Measurements from ENCODE around the gene DNAJC10.
"Not testable (repeated sequence)": the region's sequence is repeated elsewhere in the genome, so short reads cannot be mapped to it uniquely, and the experiment has no call there.

Gene DNAJC10

GRCh38 chr2:182719116-182719515 is 3.1 kb downstream of the DNAJC10 start:
- not testable (repeated sequence) for H3K4me3 ChIP-seq (ENCODE audit: insufficient read depth, low read depth, low read length, poor library complexity, severe bottlenecking); H3K9me3 ChIP-seq (ENCODE audit: control insufficient read depth, low read length); H3K36me3 ChIP-seq (ENCODE audit: control insufficient read depth, insufficient read depth, low read length); DNase-seq; H3K4me1 ChIP-seq (ENCODE audit: control insufficient read depth, insufficient read depth, low read length, poor library complexity, severe bottlenecking); H3K27me3 ChIP-seq (replicated peaks; ENCODE audit: control insufficient read depth, insufficient read depth, low read length, poor library complexity, severe bottlenecking); H3K27ac ChIP-seq (ENCODE audit: insufficient read depth, low read length, poor library complexity, severe bottlenecking)

GRCh38 chr2:182724656-182725055 is 8.6 kb downstream of the DNAJC10 start:
- Histone ChIP-seq H3K4me3 (ENCODE audit: insufficient read depth, low read depth, low read length, poor library complexity, severe bottlenecking) (no peak overlapping the region), H3K9me3 (ENCODE audit: control insufficient read depth, low read length) (no peaks in the 10 kb centered on the region), H3K27me3 (replicated peaks; ENCODE audit: control insufficient read depth, insufficient read depth, low read length, poor library complexity, severe bottlenecking) (no peaks in the 10 kb centered on the region), H3K4me1 (ENCODE audit: control insufficient read depth, insufficient read depth, low read length, poor library complexity, severe bottlenecking) (no peaks in the 10 kb centered on the region), H3K27ac (ENCODE audit: insufficient read depth, low read length, poor library complexity, severe bottlenecking) (no peak overlapping the region), H3K36me3 (ENCODE audit: control insufficient read depth, insufficient read depth, low read length) (peaks cover 12% of the 10 kb centered on the region)
- no peak for DNase-seq

GRCh38 chr2:182726473-182726872 is 10.4 kb downstream of the DNAJC10 start:
- H3K36me3 ChIP-seq (ENCODE audit: control insufficient read depth, insufficient read depth, low read length) = peaks cover 11% of the 10 kb centered on the region
- no peak overlapping the region for H3K27ac ChIP-seq (ENCODE audit: insufficient read depth, low read length, poor library complexity, severe bottlenecking)
- no peak for DNase-seq
- H3K4me3 ChIP-seq (ENCODE audit: insufficient read depth, low read depth, low read length, poor library complexity, severe bottlenecking) = no peak overlapping the region
- no peaks in the 10 kb centered on the region for H3K9me3 ChIP-seq (ENCODE audit: control insufficient read depth, low read length)
- no peaks in the 10 kb centered on the region for H3K4me1 ChIP-seq (ENCODE audit: control insufficient read depth, insufficient read depth, low read length, poor library complexity, severe bottlenecking)
- no peaks in the 10 kb centered on the region for H3K27me3 ChIP-seq (replicated peaks; ENCODE audit: control insufficient read depth, insufficient read depth, low read length, poor library complexity, severe bottlenecking)

- no peak overlapping the region for H3K4me3 ChIP-seq (ENCODE audit: insufficient read depth, low read depth, low read length, poor library complexity, severe bottlenecking)
- no peak overlapping the region for H3K27ac ChIP-seq (ENCODE audit: insufficient read depth, low read length, poor library complexity, severe bottlenecking)
- peaks cover 13% of the 10 kb centered on the region for H3K36me3 ChIP-seq (ENCODE audit: control insufficient read depth, insufficient read depth, low read length)
- DNase-seq = no peak
- no peaks in the 10 kb centered on the region for H3K4me1 ChIP-seq (ENCODE audit: control insufficient read depth, insufficient read depth, low read length, poor library complexity, severe bottlenecking)
- H3K27me3 ChIP-seq (replicated peaks; ENCODE audit: control insufficient read depth, insufficient read depth, low read length, poor library complexity, severe bottlenecking) = no peaks in the 10 kb centered on the region
- no peaks in the 10 kb centered on the region for H3K9me3 ChIP-seq (ENCODE audit: control insufficient read depth, low read length)
These were observed 12.0 kb downstream of the DNAJC10 start for GRCh38 chr2:182728014-182728413.

- no peak overlapping the region for H3K27ac ChIP-seq (ENCODE audit: insufficient read depth, low read length, poor library complexity, severe bottlenecking)
- H3K9me3 ChIP-seq (ENCODE audit: control insufficient read depth, low read length) = no peaks in the 10 kb centered on the region
- no peaks in the 10 kb centered on the region for H3K27me3 ChIP-seq (replicated peaks; ENCODE audit: control insufficient read depth, insufficient read depth, low read length, poor library complexity, severe bottlenecking)
- H3K4me1 ChIP-seq (ENCODE audit: control insufficient read depth, insufficient read depth, low read length, poor library complexity, severe bottlenecking) = no peaks in the 10 kb centered on the region
- DNase-seq = no peak
- H3K36me3 ChIP-seq (ENCODE audit: control insufficient read depth, insufficient read depth, low read length) = peaks cover 13% of the 10 kb centered on the region
- H3K4me3 ChIP-seq (ENCODE audit: insufficient read depth, low read depth, low read length, poor library complexity, severe bottlenecking) = no peak overlapping the region
These were observed 13.8 kb downstream of the DNAJC10 start for GRCh38 chr2:182729710-182730339.

GRCh38 chr2:182730486-182730885 is 14.4 kb downstream of the DNAJC10 start:
- no peak overlapping the region for H3K27ac ChIP-seq (ENCODE audit: insufficient read depth, low read length, poor library complexity, severe bottlenecking)
- H3K9me3 ChIP-seq (ENCODE audit: control insufficient read depth, low read length) = no peaks in the 10 kb centered on the region
- H3K4me3 ChIP-seq (ENCODE audit: insufficient read depth, low read depth, low read length, poor library complexity, severe bottlenecking) = no peak overlapping the region
- no peaks in the 10 kb centered on the region for H3K27me3 ChIP-seq (replicated peaks; ENCODE audit: control insufficient read depth, insufficient read depth, low read length, poor library complexity, severe bottlenecking)
- H3K36me3 ChIP-seq (ENCODE audit: control insufficient read depth, insufficient read depth, low read length) = peaks cover 13% of the 10 kb centered on the region
- no peaks in the 10 kb centered on the region for H3K4me1 ChIP-seq (ENCODE audit: control insufficient read depth, insufficient read depth, low read length, poor library complexity, severe bottlenecking)
- DNase-seq = no peak

- Histone ChIP-seq H3K27me3 (replicated peaks; ENCODE audit: control insufficient read depth, insufficient read depth, low read length, poor library complexity, severe bottlenecking) (no peaks in the 10 kb centered on the region), H3K4me3 (ENCODE audit: insufficient read depth, low read depth, low read length, poor library complexity, severe bottlenecking) (no peak overlapping the region), H3K27ac (ENCODE audit: insufficient read depth, low read length, poor library complexity, severe bottlenecking) (no peak overlapping the region), H3K9me3 (ENCODE audit: control insufficient read depth, low read length) (no peaks in the 10 kb centered on the region), H3K36me3 (ENCODE audit: control insufficient read depth, insufficient read depth, low read length) (peaks cover 24% of the 10 kb centered on the region), H3K4me1 (ENCODE audit: control insufficient read depth, insufficient read depth, low read length, poor library complexity, severe bottlenecking) (no peaks in the 10 kb centered on the region)
- DNase-seq = no peak
These were observed 16.7 kb downstream of the DNAJC10 start for GRCh38 chr2:182732736-182733135.

GRCh38 chr2:182733572-182733971 is 17.5 kb downstream of the DNAJC10 start:
- Histone ChIP-seq H3K4me1 (ENCODE audit: control insufficient read depth, insufficient read depth, low read length, poor library complexity, severe bottlenecking) (no peaks in the 10 kb centered on the region), H3K9me3 (ENCODE audit: control insufficient read depth, low read length) (no peaks in the 10 kb centered on the region), H3K27me3 (replicated peaks; ENCODE audit: control insufficient read depth, insufficient read depth, low read length, poor library complexity, severe bottlenecking) (no peaks in the 10 kb centered on the region), H3K36me3 (ENCODE audit: control insufficient read depth, insufficient read depth, low read length) (peaks cover 24% of the 10 kb centered on the region), H3K27ac (ENCODE audit: insufficient read depth, low read length, poor library complexity, severe bottlenecking) (no peak overlapping the region), H3K4me3 (ENCODE audit: insufficient read depth, low read depth, low read length, poor library complexity, severe bottlenecking) (no peak overlapping the region)
- no peak for DNase-seq

- H3K36me3 ChIP-seq (ENCODE audit: control insufficient read depth, insufficient read depth, low read length) = peaks cover 13% of the 10 kb centered on the region
- H3K4me1 ChIP-seq (ENCODE audit: control insufficient read depth, insufficient read depth, low read length, poor library complexity, severe bottlenecking); DNase-seq; H3K4me3 ChIP-seq (ENCODE audit: insufficient read depth, low read depth, low read length, poor library complexity, severe bottlenecking); H3K27me3 ChIP-seq (replicated peaks; ENCODE audit: control insufficient read depth, insufficient read depth, low read length, poor library complexity, severe bottlenecking); H3K27ac ChIP-seq (ENCODE audit: insufficient read depth, low read length, poor library complexity, severe bottlenecking); H3K9me3 ChIP-seq (ENCODE audit: control insufficient read depth, low read length): not testable (repeated sequence)
These were observed 20.8 kb downstream of the DNAJC10 start for GRCh38 chr2:182736856-182737255.

- H3K27ac ChIP-seq (ENCODE audit: insufficient read depth, low read length, poor library complexity, severe bottlenecking) = no peak overlapping the region
- H3K27me3 ChIP-seq (replicated peaks; ENCODE audit: control insufficient read depth, insufficient read depth, low read length, poor library complexity, severe bottlenecking) = no peaks in the 10 kb centered on the region
- H3K4me1 ChIP-seq (ENCODE audit: control insufficient read depth, insufficient read depth, low read length, poor library complexity, severe bottlenecking) = no peaks in the 10 kb centered on the region
- H3K9me3 ChIP-seq (ENCODE audit: control insufficient read depth, low read length) = no peaks in the 10 kb centered on the region
- DNase-seq = no peak
- no peak overlapping the region for H3K4me3 ChIP-seq (ENCODE audit: insufficient read depth, low read depth, low read length, poor library complexity, severe bottlenecking)
- peaks cover 28% of the 10 kb centered on the region for H3K36me3 ChIP-seq (ENCODE audit: control insufficient read depth, insufficient read depth, low read length)
These were observed 24.6 kb downstream of the DNAJC10 start for GRCh38 chr2:182740701-182741100.

All from effector memory CD4-positive, alpha-beta T cell (primary cell).